SK-N-SH (cell line): ENCODE data around the gene VPS36.

ENCODE experiments used
- CHD2 ChIP-seq: fragments of 150-350 bp; IDR thresholded peaks from 2 replicates; pipeline ENCODE4 v1.6.1; 2018; ENCODE audit warnings: low read length; ENCODE audit not compliant: partially characterized antibody
- CTCF ChIP-seq: fragments of 200-600 bp; sonication (generic); IDR thresholded peaks from 2 replicates; pipeline ENCODE4 v1.6.1; 2017; ENCODE audit warnings: antibody characterized with exemption, mild to moderate bottlenecking, moderate library complexity
- FOXJ3 ChIP-seq: sonication (generic); formaldehyde crosslinking; IDR thresholded peaks from 2 replicates; pipeline ENCODE4 v1.5.1; 2020; ENCODE audit warnings: mild to moderate bottlenecking, missing genetic modification reagents
- GABPA ChIP-seq: IDR thresholded peaks from 2 replicates; pipeline ENCODE4 v1.4.0; 2012; ENCODE audit warnings: low read depth, mild to moderate bottlenecking
- NFIC ChIP-seq: IDR thresholded peaks from 2 replicates; pipeline ENCODE4 v1.4.0; 2012; ENCODE audit warnings: borderline replicate concordance
- NRF1 ChIP-seq: IDR thresholded peaks from 2 replicates; pipeline ENCODE4 v1.6.1; 2012; ENCODE audit warnings: low read depth, mild to moderate bottlenecking, low read length
- POLR2AphosphoS5 ChIP-seq: IDR thresholded peaks from 2 replicates; pipeline ENCODE4 v1.6.1; 2012; ENCODE audit warnings: low read depth, low read length
- RFX5 ChIP-seq: IDR thresholded peaks from 2 replicates; pipeline ENCODE4 v1.6.1; 2012; ENCODE audit warnings: mild to moderate bottlenecking, improper control_type of control experiment, low read length
- RXRA ChIP-seq: IDR thresholded peaks from 2 replicates; pipeline ENCODE4 v1.4.0; 2012; ENCODE audit warnings: low read depth, mild to moderate bottlenecking, borderline replicate concordance
- TCF12 ChIP-seq: IDR thresholded peaks from 2 replicates; pipeline ENCODE4 v1.4.0; 2012
- USF2 ChIP-seq: fragments of 150-350 bp; IDR thresholded peaks from 2 replicates; pipeline ENCODE4 v1.6.1; 2017; ENCODE audit warnings: antibody characterized with exemption, low read length, low read depth, borderline replicate concordance

DNA sequence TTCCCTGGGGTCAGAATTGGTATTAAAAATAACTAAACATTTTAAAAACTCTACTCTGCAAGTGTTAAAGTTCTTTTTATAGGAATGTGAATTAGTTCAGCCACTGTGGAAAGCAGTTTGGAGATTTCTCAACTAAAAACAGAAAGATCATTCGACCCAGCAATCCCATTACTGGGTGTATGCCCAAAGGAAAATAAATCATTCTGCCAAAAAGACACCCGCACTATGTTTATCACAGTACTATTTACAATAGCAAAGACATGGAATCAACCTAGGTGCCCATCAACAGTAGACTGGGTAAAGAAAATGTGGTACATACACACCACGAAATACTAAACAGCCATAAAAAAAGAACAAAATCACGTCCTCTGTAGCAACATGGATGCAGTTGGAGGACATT is 43.8 kb downstream of the VPS36 start:
- no peak for TF ChIP-seq RFX5
- no peak for TF ChIP-seq CTCF
- TF ChIP-seq TCF12: no peak
- TF ChIP-seq NRF1: no peak
- TF ChIP-seq CHD2: no peak
- TF ChIP-seq USF2: no peak
- TF ChIP-seq GABPA: no peak
- no peak for TF ChIP-seq POLR2AphosphoS5
- no peak for TF ChIP-seq NFIC
- TF ChIP-seq RXRA: no peak
- TF ChIP-seq FOXJ3 (CRISPR knock-in tag): no peak
